Medulla oblongata (tissue), 1 donor: ENCODE results near the gene KDM4E.

Source experiments
- DNase-seq: peaks from one replicate; pipeline ENCODE4 v3.0.0-alpha.2; 2015; ENCODE audit errors: extremely low spot score

Gene KDM4E

GRCh38 chr11:95050595-95051202, 25.6 kb downstream of the KDM4E start:
- no peak for DNase-seq

GRCh38 chr11:95054356-95054755, 29.3 kb downstream of the KDM4E start:
- no peak for DNase-seq

- no peak for DNase-seq
Observed at GRCh38 chr11:95055283-95055897, 30.3 kb downstream of the KDM4E start.

GRCh38 chr11:95057959-95058358, 32.9 kb downstream of the KDM4E start:
- DNase-seq: no peak

- DNase-seq: no peak
Observed at GRCh38 chr11:95058621-95059020, 33.6 kb downstream of the KDM4E start.

GRCh38 chr11:95059046-95059445, 34.0 kb downstream of the KDM4E start:
- no peak for DNase-seq

GRCh38 chr11:95065336-95065735, 40.3 kb downstream of the KDM4E start:
- peak; percentile 56 for DNase-seq

- DNase-seq: no peak
Observed at GRCh38 chr11:95066716-95067038, 41.6 kb downstream of the KDM4E start, which contains the start of gene SRSF8. Gene SRSF8 (plus strand): TSS chr11:95066919. CDS start chr11:95067227, 308 bp downstream.

- DNase-seq: peak; percentile 82
Observed at GRCh38 chr11:95067039-95067840, 42.2 kb downstream of the KDM4E start.

- peak; percentile 68 for DNase-seq
Observed at GRCh38 chr11:95067841-95068219, 42.8 kb downstream of the KDM4E start.

- peak; percentile 91 for DNase-seq
Observed at GRCh38 chr11:95068549-95068948, 43.5 kb downstream of the KDM4E start.

- no peak for DNase-seq
Observed at GRCh38 chr11:95070471-95070870, 45.4 kb downstream of the KDM4E start.

- DNase-seq: no peak
Observed at GRCh38 chr11:95072948-95073347, 47.9 kb downstream of the KDM4E start.

GRCh38 chr11:95074792-95075563, 49.9 kb downstream of the KDM4E start:
- no peak for DNase-seq

- no peak for DNase-seq
Observed at GRCh38 chr11:95076416-95076815, 51.4 kb downstream of the KDM4E start.

- DNase-seq: no peak
Observed at GRCh38 chr11:95076981-95077380, 51.9 kb downstream of the KDM4E start.
